Upper lobe of right lung (tissue), 1 donor: ENCODE data around the gene SYNPO2. TPM values are rescaled to one million over a fixed set of nuclear protein-coding genes. Genes with fewer than 3 reads are reported as not detected.

Experiments
- ATAC-seq: fragments of 200-7000 bp; cut with Tn5 transposase; one replicate; pipeline ENCODE4 v1.9.1; 2020; ENCODE audit warnings: mild to moderate bottlenecking, moderate library complexity
- DNase-seq: peaks from one replicate; pipeline ENCODE4 v3.0.0-alpha.2; 2020
- H3K27ac ChIP-seq: fragments of 200-600 bp; one replicate; pipeline ENCODE4 v1.8.0; 2022
- H3K27me3 ChIP-seq: fragments of 200-600 bp; one replicate; pipeline ENCODE4 v1.8.0; 2022; ENCODE audit warnings: mild to moderate bottlenecking
- H3K36me3 ChIP-seq: fragments of 200-600 bp; one replicate; pipeline ENCODE4 v1.8.0; 2022
- H3K4me1 ChIP-seq: fragments of 200-600 bp; one replicate; pipeline ENCODE4 v1.8.0; 2022
- H3K4me3 ChIP-seq: fragments of 200-600 bp; one replicate; pipeline ENCODE4 v1.8.0; 2022; ENCODE audit warnings: mild to moderate bottlenecking
- H3K9me3 ChIP-seq: fragments of 200-600 bp; one replicate; pipeline ENCODE4 v1.8.0; 2022
- intact Hi-C: fragments of 100-400 bp; cut with DNase I; formaldehyde crosslinking; loops from one replicate; pipeline ENCODE4 v1.11.0; 2022
- total RNA-seq: library from RNA; stranded (reverse); fragmentation: NEBNext Ultra II Directional; extraction: Animal tissue kit (Norgen Biotek cat#: 25700); gene quantifications from one replicate; pipeline ENCODE4 v1.2.1, GENCODE V29; 2021
- TF ChIP-seq, protein P1 (sequence below): fragments of 200-600 bp; IDR thresholded peaks from one replicate; pipeline ENCODE4 v1.8.0; 2022; ENCODE audit warnings: antibody characterized with exemption
- donor health status: DM: no; HTN: yes; CAD: no; lungs with severe emphysema.

The SYNPO2 gene
- total RNA-seq, 1 donor from 2014 or later: 38.9 TPM

DNA sequence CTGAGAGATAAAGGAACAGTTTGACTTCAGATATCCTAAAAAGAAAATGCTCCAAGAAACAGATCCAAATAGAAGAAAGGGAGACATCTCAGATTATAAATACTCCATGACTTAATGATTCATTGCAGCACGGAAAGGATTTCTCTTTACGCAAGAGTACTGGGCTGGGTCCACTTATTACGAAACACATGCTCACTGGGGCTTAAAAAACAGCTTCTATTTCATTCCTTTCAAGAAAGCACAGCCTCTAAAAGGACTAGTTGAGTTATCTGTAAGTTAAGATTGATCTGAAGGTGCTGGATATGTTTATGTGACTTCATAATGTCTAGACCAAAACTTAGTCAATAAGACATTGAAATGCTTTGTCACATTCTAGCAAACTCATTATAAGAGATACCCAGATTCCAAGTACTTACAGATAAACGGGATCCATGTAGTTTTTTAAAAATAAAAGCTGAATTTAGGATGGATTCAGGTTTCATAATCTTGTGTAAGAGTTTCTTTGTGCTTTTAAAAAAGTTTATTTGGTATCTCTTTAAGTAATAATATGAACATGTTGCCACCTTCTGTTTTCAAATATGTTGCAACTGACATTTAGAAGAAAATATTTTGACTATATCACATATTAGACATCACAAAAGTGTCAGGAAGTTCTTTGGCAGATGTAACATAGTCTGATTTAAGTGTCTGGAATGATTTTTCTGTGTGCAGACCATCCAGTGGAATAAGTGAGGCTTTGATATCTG is 137.4 kb downstream of the SYNPO2 start:
- Histone ChIP-seq H3K4me1 (peaks cover 15% of the 10 kb centered on the region), H3K27me3 (no peaks in the 10 kb centered on the region), H3K9me3 (no peaks in the 10 kb centered on the region), H3K27ac (peak overlapping the region; percentile 86), H3K36me3 (no peaks in the 10 kb centered on the region), H3K4me3 (peak overlapping the region; percentile 33)
- intact Hi-C loops: no loop called here
- TF ChIP-seq, protein P1, sequence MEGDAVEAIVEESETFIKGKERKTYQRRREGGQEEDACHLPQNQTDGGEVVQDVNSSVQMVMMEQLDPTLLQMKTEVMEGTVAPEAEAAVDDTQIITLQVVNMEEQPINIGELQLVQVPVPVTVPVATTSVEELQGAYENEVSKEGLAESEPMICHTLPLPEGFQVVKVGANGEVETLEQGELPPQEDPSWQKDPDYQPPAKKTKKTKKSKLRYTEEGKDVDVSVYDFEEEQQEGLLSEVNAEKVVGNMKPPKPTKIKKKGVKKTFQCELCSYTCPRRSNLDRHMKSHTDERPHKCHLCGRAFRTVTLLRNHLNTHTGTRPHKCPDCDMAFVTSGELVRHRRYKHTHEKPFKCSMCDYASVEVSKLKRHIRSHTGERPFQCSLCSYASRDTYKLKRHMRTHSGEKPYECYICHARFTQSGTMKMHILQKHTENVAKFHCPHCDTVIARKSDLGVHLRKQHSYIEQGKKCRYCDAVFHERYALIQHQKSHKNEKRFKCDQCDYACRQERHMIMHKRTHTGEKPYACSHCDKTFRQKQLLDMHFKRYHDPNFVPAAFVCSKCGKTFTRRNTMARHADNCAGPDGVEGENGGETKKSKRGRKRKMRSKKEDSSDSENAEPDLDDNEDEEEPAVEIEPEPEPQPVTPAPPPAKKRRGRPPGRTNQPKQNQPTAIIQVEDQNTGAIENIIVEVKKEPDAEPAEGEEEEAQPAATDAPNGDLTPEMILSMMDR: no peak
- DNase-seq (no peak), ATAC-seq (peak; percentile 78)

DNA sequence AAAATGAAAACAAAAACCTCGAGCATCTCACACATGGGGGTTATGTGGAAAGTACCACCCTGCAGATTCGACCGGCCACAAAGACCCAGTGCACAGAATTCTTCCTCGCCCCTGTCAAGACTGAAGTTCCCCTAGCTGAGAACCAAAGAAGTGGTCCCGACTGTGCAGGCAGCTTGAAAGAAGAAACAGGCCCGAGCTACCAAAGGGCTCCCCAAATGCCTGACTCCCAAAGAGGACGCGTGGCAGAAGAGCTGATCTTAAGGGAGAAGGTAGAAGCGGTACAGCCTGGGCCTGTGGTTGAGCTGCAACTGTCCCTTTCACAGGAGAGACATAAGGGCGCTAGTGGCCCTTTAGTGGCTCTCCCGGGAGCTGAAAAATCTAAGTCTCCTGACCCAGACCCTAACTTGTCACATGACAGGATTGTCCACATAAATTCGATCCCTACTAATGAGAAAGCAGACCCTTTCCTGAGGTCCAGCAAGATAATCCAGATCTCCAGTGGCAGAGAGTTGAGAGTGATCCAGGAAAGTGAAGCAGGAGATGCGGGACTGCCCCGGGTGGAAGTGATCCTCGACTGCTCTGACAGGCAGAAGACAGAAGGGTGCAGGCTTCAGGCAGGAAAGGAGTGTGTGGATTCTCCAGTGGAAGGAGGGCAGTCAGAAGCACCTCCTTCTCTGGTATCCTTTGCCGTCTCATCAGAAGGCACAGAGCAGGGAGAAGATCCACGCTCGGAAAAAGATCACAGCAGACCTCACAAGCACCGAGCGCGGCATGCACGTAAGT is 138.2 kb downstream of the SYNPO2 start:
- Histone ChIP-seq H3K4me1 (peaks cover 15% of the 10 kb centered on the region), H3K27me3 (no peaks in the 10 kb centered on the region), H3K27ac (peak overlapping the region; percentile 86), H3K36me3 (no peaks in the 10 kb centered on the region), H3K9me3 (no peaks in the 10 kb centered on the region), H3K4me3 (peak overlapping the region; percentile 33)
- intact Hi-C loops: no loop called here
- TF ChIP-seq, protein P1: no peak
- DNase-seq (no peak), ATAC-seq (peak; percentile 53)

DNA sequence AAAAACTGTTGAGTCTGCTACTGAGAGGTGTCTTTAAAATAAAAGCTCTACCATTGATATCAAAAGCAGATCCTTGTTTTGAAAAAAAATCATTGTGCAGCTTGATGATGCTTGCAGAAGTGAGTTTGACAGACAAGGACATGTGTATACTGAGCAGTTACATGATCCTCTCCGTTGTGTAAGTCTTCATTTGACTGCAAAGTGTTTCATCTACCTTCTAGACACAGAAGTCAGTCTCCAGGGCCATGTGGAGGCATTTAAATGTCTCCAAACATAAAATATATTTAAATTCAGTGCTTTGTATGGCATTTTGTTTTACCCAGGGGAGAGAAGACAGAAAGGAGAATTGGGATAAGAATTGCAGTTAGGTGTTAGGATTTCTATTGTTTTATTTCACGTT is 139.2 kb downstream of the SYNPO2 start:
- intact Hi-C loops: no loop called here
- H3K4me3 ChIP-seq: peak overlapping the region; percentile 33
- DNase-seq (no peak), ATAC-seq (no peak)
- no peaks in the 10 kb centered on the region for H3K36me3 ChIP-seq
- TF ChIP-seq, protein P1: no peak
- no peak overlapping the region for H3K27ac ChIP-seq
- H3K27me3 ChIP-seq: no peaks in the 10 kb centered on the region
- H3K4me1 ChIP-seq: peaks cover 15% of the 10 kb centered on the region
- H3K9me3 ChIP-seq: no peaks in the 10 kb centered on the region

DNA sequence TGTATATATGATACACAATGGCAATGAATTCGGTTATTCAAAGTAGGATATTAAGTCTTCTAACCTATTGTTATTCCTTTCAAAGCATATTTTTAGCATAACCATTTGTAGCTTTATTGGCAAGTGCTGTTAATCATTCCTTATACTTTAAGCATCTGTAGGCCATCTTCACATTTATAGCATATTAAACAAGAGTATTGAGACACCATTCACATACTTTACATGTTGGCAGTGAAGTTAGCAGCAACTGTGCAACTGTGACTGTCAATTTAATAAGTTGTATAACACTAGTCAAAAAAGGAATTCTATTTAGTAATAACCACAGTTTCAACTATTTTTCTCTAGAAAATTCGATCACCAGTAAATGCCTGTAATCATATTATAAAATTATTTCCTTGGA is 139.6 kb downstream of the SYNPO2 start:
- Histone ChIP-seq H3K4me1 (peaks cover 15% of the 10 kb centered on the region), H3K4me3 (peak overlapping the region; percentile 33), H3K27ac (no peak overlapping the region), H3K36me3 (no peaks in the 10 kb centered on the region), H3K9me3 (no peaks in the 10 kb centered on the region), H3K27me3 (no peaks in the 10 kb centered on the region)
- DNase-seq: no peak
- intact Hi-C loops: no loop called here
- TF ChIP-seq, protein P1: no peak
- ATAC-seq: no peak

DNA sequence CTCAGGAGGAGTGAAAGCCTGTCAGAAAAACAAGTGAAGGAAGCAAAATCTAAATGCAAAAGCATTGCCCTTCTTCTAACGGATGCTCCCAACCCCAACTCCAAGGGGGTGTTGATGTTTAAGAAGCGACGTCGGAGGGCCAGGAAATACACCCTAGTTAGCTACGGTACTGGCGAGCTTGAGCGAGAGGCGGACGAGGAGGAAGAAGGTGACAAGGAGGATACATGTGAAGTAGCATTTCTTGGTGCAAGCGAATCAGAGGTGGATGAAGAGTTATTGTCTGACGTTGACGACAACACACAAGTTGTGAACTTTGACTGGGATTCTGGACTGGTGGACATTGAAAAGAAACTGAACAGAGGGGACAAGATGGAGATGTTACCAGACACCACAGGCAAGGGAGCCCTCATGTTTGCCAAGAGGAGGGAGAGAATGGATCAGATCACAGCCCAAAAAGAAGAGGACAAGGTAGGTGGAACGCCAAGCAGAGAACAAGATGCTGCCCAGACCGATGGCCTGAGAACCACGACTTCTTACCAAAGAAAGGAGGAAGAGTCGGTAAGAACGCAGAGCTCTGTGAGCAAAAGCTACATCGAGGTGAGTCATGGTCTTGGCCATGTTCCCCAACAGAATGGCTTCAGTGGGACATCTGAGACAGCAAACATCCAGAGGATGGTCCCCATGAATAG is 141.3 kb downstream of the SYNPO2 start:
- Histone ChIP-seq H3K36me3 (no peaks in the 10 kb centered on the region), H3K4me1 (peaks cover 26% of the 10 kb centered on the region), H3K27ac (no peak overlapping the region), H3K27me3 (no peaks in the 10 kb centered on the region), H3K4me3 (peak overlapping the region; percentile 33), H3K9me3 (no peaks in the 10 kb centered on the region)
- intact Hi-C loops: no loop called here
- DNase-seq (no peak), ATAC-seq (no peak)
- TF ChIP-seq, protein P1: no peak
